HepG2 (cell line): ENCODE data around the gene FBXW10B.

Experiments used
- ARNT2 ChIP-seq: sonication (generic); formaldehyde crosslinking; IDR thresholded peaks from 2 replicates; pipeline ENCODE4 v1.8.0; 2022; ENCODE audit warnings: mild to moderate bottlenecking, low read depth, missing genetic modification reagents, moderate library complexity
- CREM ChIP-seq, 2 experiments: sonication (generic) in 1 of 2; formaldehyde crosslinking in 1 of 2; IDR thresholded peaks; 2 replicates each; pipeline versions ENCODE4 v1.4.0 to v1.6.1; 2016 to 2020; ENCODE audit warnings: antibody characterized with exemption in 1 of 2, mild to moderate bottlenecking in 1 of 2, missing genetic modification reagents in 1 of 2
- MZF1 ChIP-seq: sonication (generic); formaldehyde crosslinking; IDR thresholded peaks from 2 replicates; pipeline ENCODE4 v1.8.1; 2023; ENCODE audit warnings: mild to moderate bottlenecking, missing genetic modification reagents, borderline replicate concordance
- TF ChIP-seq, protein P1 (sequence below): sonication (generic); formaldehyde crosslinking; IDR thresholded peaks from 2 replicates; pipeline ENCODE4 v1.4.0; 2020; ENCODE audit warnings: missing genetic modification reagents, borderline replicate concordance

DNA sequence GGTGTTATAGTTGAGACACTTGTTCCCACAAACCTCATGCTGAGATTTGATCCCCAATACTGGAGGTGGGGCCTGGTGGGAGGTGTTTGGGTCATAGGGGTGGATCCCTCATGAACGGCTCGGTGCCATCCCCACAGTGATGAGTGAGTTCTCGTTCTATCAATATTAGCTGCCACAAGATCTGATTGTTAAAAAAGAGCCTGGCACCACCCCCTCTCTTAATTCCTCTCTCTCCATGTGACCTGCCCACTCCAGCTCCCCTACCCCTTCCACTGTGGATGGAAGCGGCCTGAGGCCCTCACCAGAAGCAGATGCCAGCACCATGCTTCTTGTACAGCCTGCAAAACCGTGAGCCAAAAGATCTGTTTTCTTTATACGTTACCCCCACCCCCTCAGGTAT lies 33.5 kb upstream of the FBXW10B start:
- TF ChIP-seq ARNT2 (CRISPR knock-in tag): no peak
- TF ChIP-seq CREM (IDR thresholded peaks at IDR 0.05): no peak
- no peak for TF ChIP-seq CREM (CRISPR knock-in tag; IDR thresholded peaks at IDR 0.05)
- TF ChIP-seq, protein P1, sequence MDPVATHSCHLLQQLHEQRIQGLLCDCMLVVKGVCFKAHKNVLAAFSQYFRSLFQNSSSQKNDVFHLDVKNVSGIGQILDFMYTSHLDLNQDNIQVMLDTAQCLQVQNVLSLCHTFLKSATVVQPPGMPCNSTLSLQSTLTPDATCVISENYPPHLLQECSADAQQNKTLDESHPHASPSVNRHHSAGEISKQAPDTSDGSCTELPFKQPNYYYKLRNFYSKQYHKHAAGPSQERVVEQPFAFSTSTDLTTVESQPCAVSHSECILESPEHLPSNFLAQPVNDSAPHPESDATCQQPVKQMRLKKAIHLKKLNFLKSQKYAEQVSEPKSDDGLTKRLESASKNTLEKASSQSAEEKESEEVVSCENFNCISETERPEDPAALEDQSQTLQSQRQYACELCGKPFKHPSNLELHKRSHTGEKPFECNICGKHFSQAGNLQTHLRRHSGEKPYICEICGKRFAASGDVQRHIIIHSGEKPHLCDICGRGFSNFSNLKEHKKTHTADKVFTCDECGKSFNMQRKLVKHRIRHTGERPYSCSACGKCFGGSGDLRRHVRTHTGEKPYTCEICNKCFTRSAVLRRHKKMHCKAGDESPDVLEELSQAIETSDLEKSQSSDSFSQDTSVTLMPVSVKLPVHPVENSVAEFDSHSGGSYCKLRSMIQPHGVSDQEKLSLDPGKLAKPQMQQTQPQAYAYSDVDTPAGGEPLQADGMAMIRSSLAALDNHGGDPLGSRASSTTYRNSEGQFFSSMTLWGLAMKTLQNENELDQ: no peak
- TF ChIP-seq MZF1: no peak
